ENCODE data around the gene FXYD4. TPM values are rescaled to one million over a fixed set of nuclear protein-coding genes. Genes with fewer than 3 reads are reported as not detected.

The FXYD4 gene
- total RNA-seq, 1 experiment from 2014 or later, result not detected

GRCh38 chr10:43341450-43341849 is 30.0 kb upstream of the FXYD4 start (continued):
- TF ChIP-seq MLX (CRISPR knock-in tag; IDR thresholded peaks at IDR 0.05), result no peak

GRCh38 chr10:43342279-43343125 is 28.9 kb upstream of the FXYD4 start:
- H3K27me3 Mint-ChIP-seq (ENCODE audit: low read depth), result peaks cover 7% of the 10 kb centered on the region
- no peak overlapping the region for H3K27ac Mint-ChIP-seq
- ATAC-seq (no peak), DNase-seq (ENCODE audit: low spot score) (no peak)
- no peak overlapping the region for H3K4me3 Mint-ChIP-seq
- H3K4me1 Mint-ChIP-seq, result peaks cover 19% of the 10 kb centered on the region
- H3K36me3 Mint-ChIP-seq, result no peaks in the 10 kb centered on the region
- ChIA-PET POLR2A (interaction anchor here (1.5 kb wide), 1 partner anchor 20 kb away, joined by 4 read pairs; no protein-coding TSS in a partner anchor), CTCF (interaction anchor here (1.2 kb wide), 1 partner anchor 137 kb away, joined by 3 read pairs; no protein-coding TSS in a partner anchor)
- TF ChIP-seq ERG (CRISPR knock-in tag; IDR thresholded peaks at IDR 0.05), result no peak
- TF ChIP-seq IRF1 (CRISPR knock-in tag; IDR thresholded peaks at IDR 0.05), result no peak
- TF ChIP-seq ZBTB21 (CRISPR knock-in tag; IDR thresholded peaks at IDR 0.05; ENCODE audit: borderline replicate concordance), result no peak
- TF ChIP-seq ATF3 (CRISPR knock-in tag; conservative IDR thresholded peaks at IDR 0.05), result no peak
- TF ChIP-seq ZSCAN18 (CRISPR knock-in tag; IDR thresholded peaks at IDR 0.05), result no peak
- no peak for TF ChIP-seq NR2C2 (CRISPR knock-in tag; IDR thresholded peaks at IDR 0.05)
- TF ChIP-seq ATF6 (CRISPR knock-in tag; IDR thresholded peaks at IDR 0.05), result no peak
- TF ChIP-seq ZNF425 (CRISPR knock-in tag; conservative IDR thresholded peaks at IDR 0.05), result no peak
- no peaks in the 10 kb centered on the region for H3K9me3 Mint-ChIP-seq

- ATAC-seq, result no peak
- ChIA-PET POLR2A (interaction anchor here (1.5 kb wide), 1 partner anchor 21 kb away, joined by 4 read pairs; no protein-coding TSS in a partner anchor), CTCF (interaction anchor here (1.2 to 2.4 kb wide), 2 partner anchors 50 to 138 kb away, joined by 3 to 10 read pairs; no protein-coding TSS in a partner anchor)
- no peak overlapping the region for H3K4me3 Mint-ChIP-seq
- H3K4me1 Mint-ChIP-seq, result peaks cover 16% of the 10 kb centered on the region
- H3K36me3 Mint-ChIP-seq, result no peaks in the 10 kb centered on the region
- no peak overlapping the region for H3K27ac Mint-ChIP-seq
- H3K27me3 Mint-ChIP-seq (ENCODE audit: low read depth), result peaks cover 7% of the 10 kb centered on the region
- DNase-seq (ENCODE audit: low spot score), result no peak
- TF ChIP-seq NR1H2 (CRISPR knock-in tag; IDR thresholded peaks at IDR 0.05) (no peak), ZNF219 (CRISPR knock-in tag; IDR thresholded peaks at IDR 0.05; ENCODE audit: borderline replicate concordance) (no peak), SP1 (CRISPR knock-in tag; conservative IDR thresholded peaks at IDR 0.05) (no peak), ZNF671 (CRISPR knock-in tag; IDR thresholded peaks at IDR 0.05) (no peak), ARID4B (CRISPR knock-in tag; IDR thresholded peaks at IDR 0.05; ENCODE audit: borderline replicate concordance) (no peak)
- H3K9me3 Mint-ChIP-seq, result no peaks in the 10 kb centered on the region
Observed at GRCh38 chr10:43343126-43343525, 28.3 kb upstream of the FXYD4 start.

All from WTC11 (cell line).